ENCODE measurements around the gene MMADHC.
A peak's percentile ranks its signal among the peaks of the same experiment; 100 is the strongest.

Gene MMADHC

GRCh38 chr2:149606251-149606811 lies 18.8 kb upstream of the MMADHC start:
- no peak for DNase-seq (ENCODE audit: low spot score)
- no peaks in the 10 kb centered on the region for H3K9me3 Mint-ChIP-seq
- H3K27ac Mint-ChIP-seq = no peak overlapping the region
- H3K36me3 Mint-ChIP-seq (ENCODE audit: low read depth) = no peaks in the 10 kb centered on the region
- no peak overlapping the region for H3K4me3 Mint-ChIP-seq
- peaks cover 7% of the 10 kb centered on the region for H3K4me1 Mint-ChIP-seq (ENCODE audit: low read depth)
- peaks cover 8% of the 10 kb centered on the region for H3K27me3 Mint-ChIP-seq (ENCODE audit: low read depth)

GRCh38 chr2:149603248-149603647 lies 15.7 kb upstream of the MMADHC start:
- Mint-ChIP-seq H3K4me1 (ENCODE audit: low read depth) (peaks cover 10% of the 10 kb centered on the region), H3K27me3 (ENCODE audit: low read depth) (peaks cover 6% of the 10 kb centered on the region), H3K27ac (no peak overlapping the region), H3K4me3 (no peak overlapping the region), H3K36me3 (ENCODE audit: low read depth) (no peaks in the 10 kb centered on the region), H3K9me3 (no peaks in the 10 kb centered on the region)
- no peak for DNase-seq (ENCODE audit: low spot score)

- Mint-ChIP-seq H3K27me3 (ENCODE audit: low read depth) (peaks cover 8% of the 10 kb centered on the region), H3K36me3 (ENCODE audit: low read depth) (no peaks in the 10 kb centered on the region), H3K4me3 (peak overlapping the region; percentile 4), H3K9me3 (no peaks in the 10 kb centered on the region), H3K4me1 (ENCODE audit: low read depth) (peaks cover 21% of the 10 kb centered on the region), H3K27ac (no peak overlapping the region)
- DNase-seq (ENCODE audit: low spot score) = no peak
Observed at GRCh38 chr2:149601141-149601796, 13.7 kb upstream of the MMADHC start.

- Mint-ChIP-seq H3K4me3 (peak overlapping the region; percentile 35), H3K36me3 (ENCODE audit: low read depth) (no peaks in the 10 kb centered on the region), H3K27me3 (ENCODE audit: low read depth) (peaks cover 11% of the 10 kb centered on the region), H3K9me3 (no peaks in the 10 kb centered on the region), H3K27ac (peak overlapping the region; percentile 49), H3K4me1 (ENCODE audit: low read depth) (peaks cover 21% of the 10 kb centered on the region)
- peak; percentile 59 for DNase-seq (ENCODE audit: low spot score)
Observed at GRCh38 chr2:149597668-149598326, 10.2 kb upstream of the MMADHC start.

- no peaks in the 10 kb centered on the region for H3K36me3 Mint-ChIP-seq (ENCODE audit: low read depth)
- H3K4me1 Mint-ChIP-seq (ENCODE audit: low read depth) = peaks cover 21% of the 10 kb centered on the region
- no peaks in the 10 kb centered on the region for H3K9me3 Mint-ChIP-seq
- H3K27ac Mint-ChIP-seq = peak overlapping the region; percentile 49
- DNase-seq (ENCODE audit: low spot score) = no peak
- peaks cover 17% of the 10 kb centered on the region for H3K27me3 Mint-ChIP-seq (ENCODE audit: low read depth)
- H3K4me3 Mint-ChIP-seq = peak overlapping the region; percentile 37
Observed at GRCh38 chr2:149597050-149597667, 9.6 kb upstream of the MMADHC start.

GRCh38 chr2:149596471-149596870 lies 8.9 kb upstream of the MMADHC start:
- Mint-ChIP-seq H3K4me1 (ENCODE audit: low read depth) (peaks cover 16% of the 10 kb centered on the region), H3K4me3 (no peak overlapping the region), H3K36me3 (ENCODE audit: low read depth) (no peaks in the 10 kb centered on the region), H3K9me3 (no peaks in the 10 kb centered on the region), H3K27me3 (ENCODE audit: low read depth) (peaks cover 23% of the 10 kb centered on the region), H3K27ac (no peak overlapping the region)
- no peak for DNase-seq (ENCODE audit: low spot score)

- H3K4me3 Mint-ChIP-seq = no peak overlapping the region
- peaks cover 30% of the 10 kb centered on the region for H3K27me3 Mint-ChIP-seq (ENCODE audit: low read depth)
- H3K9me3 Mint-ChIP-seq = no peaks in the 10 kb centered on the region
- DNase-seq (ENCODE audit: low spot score) = no peak
- peaks cover 11% of the 10 kb centered on the region for H3K4me1 Mint-ChIP-seq (ENCODE audit: low read depth)
- no peak overlapping the region for H3K27ac Mint-ChIP-seq
- no peaks in the 10 kb centered on the region for H3K36me3 Mint-ChIP-seq (ENCODE audit: low read depth)
Observed at GRCh38 chr2:149595056-149595963, 7.7 kb upstream of the MMADHC start.

- H3K36me3 Mint-ChIP-seq (ENCODE audit: low read depth) = no peaks in the 10 kb centered on the region
- no peak overlapping the region for H3K4me3 Mint-ChIP-seq
- H3K9me3 Mint-ChIP-seq = no peaks in the 10 kb centered on the region
- H3K4me1 Mint-ChIP-seq (ENCODE audit: low read depth) = peaks cover 11% of the 10 kb centered on the region
- no peak overlapping the region for H3K27ac Mint-ChIP-seq
- DNase-seq (ENCODE audit: low spot score) = no peak
- peaks cover 38% of the 10 kb centered on the region for H3K27me3 Mint-ChIP-seq (ENCODE audit: low read depth)
Observed at GRCh38 chr2:149594411-149594810, 6.8 kb upstream of the MMADHC start.

GRCh38 chr2:149587950-149588487 lies 444 bp upstream of the MMADHC start:
- Mint-ChIP-seq H3K9me3 (peaks cover 5% of the 10 kb centered on the region), H3K27me3 (ENCODE audit: low read depth) (peaks cover 32% of the 10 kb centered on the region), H3K27ac (peak overlapping the region; percentile 99), H3K36me3 (ENCODE audit: low read depth) (peaks cover 29% of the 10 kb centered on the region), H3K4me1 (ENCODE audit: low read depth) (peaks cover 32% of the 10 kb centered on the region), H3K4me3 (peak overlapping the region; percentile 99)
- DNase-seq (ENCODE audit: low spot score) = no peak

- H3K4me1 Mint-ChIP-seq (ENCODE audit: low read depth) = peaks cover 36% of the 10 kb centered on the region
- H3K27ac Mint-ChIP-seq = peak overlapping the region; percentile 99
- peaks cover 33% of the 10 kb centered on the region for H3K36me3 Mint-ChIP-seq (ENCODE audit: low read depth)
- peak overlapping the region; percentile 99 for H3K4me3 Mint-ChIP-seq
- peaks cover 5% of the 10 kb centered on the region for H3K9me3 Mint-ChIP-seq
- peaks cover 21% of the 10 kb centered on the region for H3K27me3 Mint-ChIP-seq (ENCODE audit: low read depth)
- DNase-seq (ENCODE audit: low spot score) = no peak
Observed at GRCh38 chr2:149586898-149587219, 716 bp downstream of the MMADHC start.

GRCh38 chr2:149586063-149586462 lies 1.5 kb downstream of the MMADHC start:
- peaks cover 5% of the 10 kb centered on the region for H3K9me3 Mint-ChIP-seq
- peak overlapping the region; percentile 99 for H3K27ac Mint-ChIP-seq
- H3K36me3 Mint-ChIP-seq (ENCODE audit: low read depth) = peaks cover 40% of the 10 kb centered on the region
- peaks cover 16% of the 10 kb centered on the region for H3K27me3 Mint-ChIP-seq (ENCODE audit: low read depth)
- no peak for DNase-seq (ENCODE audit: low spot score)
- peaks cover 40% of the 10 kb centered on the region for H3K4me1 Mint-ChIP-seq (ENCODE audit: low read depth)
- H3K4me3 Mint-ChIP-seq = peak overlapping the region; percentile 99

- Mint-ChIP-seq H3K9me3 (peaks cover 5% of the 10 kb centered on the region), H3K36me3 (ENCODE audit: low read depth) (peaks cover 43% of the 10 kb centered on the region), H3K4me3 (peak overlapping the region; percentile 99), H3K27ac (no peak overlapping the region), H3K4me1 (ENCODE audit: low read depth) (peaks cover 42% of the 10 kb centered on the region), H3K27me3 (ENCODE audit: low read depth) (peaks cover 11% of the 10 kb centered on the region)
- DNase-seq (ENCODE audit: low spot score) = no peak
Observed at GRCh38 chr2:149585166-149585885, 2.2 kb downstream of the MMADHC start.
